ENCODE results near the gene OR2M7. TPM values are rescaled to one million over a fixed set of nuclear protein-coding genes. Genes with fewer than 3 reads are reported as not detected.

Gene OR2M7
- total RNA-seq, 1 experiment from 2014 or later: not detected

DNA sequence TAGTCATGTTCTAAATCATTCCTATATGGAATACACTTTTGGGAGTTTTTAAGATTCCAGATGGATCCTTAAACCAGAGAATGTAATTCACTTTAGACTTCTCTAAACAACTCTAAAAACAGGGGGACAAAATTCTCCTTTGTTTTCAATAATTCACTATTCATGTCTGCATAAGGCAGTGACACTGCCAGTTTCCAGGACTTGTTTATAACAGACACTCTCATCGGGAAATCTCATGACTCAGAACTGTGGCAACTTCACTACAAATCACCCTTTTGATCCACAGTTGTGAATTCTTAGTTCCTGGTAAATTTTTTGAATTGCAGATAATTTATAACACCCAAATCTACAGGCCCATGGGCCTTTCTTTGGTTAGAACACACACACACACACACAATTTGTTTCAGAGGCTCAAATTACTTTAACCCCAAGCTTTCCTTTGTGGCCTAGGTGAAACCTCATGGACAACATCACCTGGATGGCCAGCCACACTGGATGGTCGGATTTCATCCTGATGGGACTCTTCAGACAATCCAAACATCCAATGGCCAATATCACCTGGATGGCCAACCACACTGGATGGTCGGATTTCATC, 36.9 kb upstream of the OR2M7 start, which contains the start of gene OR2T4:
Gene OR2T4 (plus strand): TSS at position 545 of the 595 bp plus-strand sequence. CDS start 0 bp downstream, at position 545.
- Histone ChIP-seq H2BK120ac (ENCODE audit: low read depth, low read length, poor library complexity, severe bottlenecking) (no peak within 1 kb of the TSS), H3K79me2 (ENCODE audit: insufficient read depth, low read length) (no peaks in the 10 kb centered on the region), H3K4me2 (ENCODE audit: insufficient read depth, insufficient read length, low read length) (no peak within 1 kb of the TSS), H2BK15ac (ENCODE audit: low read depth, low read length) (no peak within 1 kb of the TSS), H3K14ac (ENCODE audit: insufficient read depth, low read length) (no peak within 1 kb of the TSS), H3K4ac (ENCODE audit: low read depth, low read length) (no peak within 1 kb of the TSS), H3K9me3 (ENCODE audit: control insufficient read depth, low read depth, low read length) (peaks cover 81% of the 10 kb centered on the region), H3K23me2 (ENCODE audit: insufficient read length, low read depth, low read length, poor library complexity, severe bottlenecking) (no peaks in the 10 kb centered on the region), H4K91ac (ENCODE audit: insufficient read length, low read depth, low read length) (no peak within 1 kb of the TSS), H3K79me1 (ENCODE audit: insufficient read depth, low read depth, low read length, poor library complexity, severe bottlenecking) (no peaks in the 10 kb centered on the region), H3T11ph (ENCODE audit: low read length) (no peak within 1 kb of the TSS), H2BK20ac (ENCODE audit: low read depth, low read length, poor library complexity, severe bottlenecking) (no peak within 1 kb of the TSS), H4K8ac (replicated peaks; ENCODE audit: insufficient read length, low read depth, low read length) (no peak within 1 kb of the TSS), H2AK5ac (ENCODE audit: insufficient read length, low read length) (no peak within 1 kb of the TSS), H4K5ac (ENCODE audit: insufficient read length, low read depth, low read length) (no peak within 1 kb of the TSS), H3K18ac (ENCODE audit: insufficient read length, low read depth, low read length) (no peak within 1 kb of the TSS), H3K27me3 (ENCODE audit: insufficient read depth, low read length) (no peaks in the 10 kb centered on the region), H2BK5ac (ENCODE audit: insufficient read length, low read length) (no peak within 1 kb of the TSS), H3K27ac (ENCODE audit: insufficient read length, low read depth, low read length) (no peak within 1 kb of the TSS), H2AFZ (ENCODE audit: low read length) (no peak within 1 kb of the TSS), H4K20me1 (ENCODE audit: control insufficient read depth, insufficient read depth, insufficient read length) (no peaks in the 10 kb centered on the region), H3K4me1 (ENCODE audit: insufficient read depth, low read length) (no peaks in the 10 kb centered on the region), H2BK12ac (ENCODE audit: insufficient read length, low read depth, low read length) (no peak within 1 kb of the TSS), H3K9ac (ENCODE audit: extremely low read depth, insufficient read length, low read length) (no peak within 1 kb of the TSS), H3K23ac (ENCODE audit: insufficient read length, low read depth, low read length) (no peak within 1 kb of the TSS), H3K56ac (ENCODE audit: insufficient read length, low read depth, low read length) (no peak within 1 kb of the TSS)
- Mint-ChIP-seq H3K4me1 (no peaks in the 10 kb centered on the region), H3K36me3 (ENCODE audit: insufficient read depth in 1 of 3, low read depth in 3 of 3) (peaks cover 0 to 30% (median 7%) of the 10 kb centered on the region in 3 experiments; a peak in 4 of 7 replicates), H3K27me3 (ENCODE audit: low read depth) (no peaks in the 10 kb centered on the region), H3K27ac (no peak within 1 kb of the TSS), H3K9me3 (peaks cover 90 to 93% of the 10 kb centered on the region in 2 experiments), H3K4me3 (no peak within 1 kb of the TSS; a peak in 1 of 5 replicates)
- WGBS (ENCODE audit: extremely low coverage, insufficient read length, low lambda C conversion rate): no CpG with 5 or more reads among the region's 3 CpGs
- TF ChIP-seq, protein P1, sequence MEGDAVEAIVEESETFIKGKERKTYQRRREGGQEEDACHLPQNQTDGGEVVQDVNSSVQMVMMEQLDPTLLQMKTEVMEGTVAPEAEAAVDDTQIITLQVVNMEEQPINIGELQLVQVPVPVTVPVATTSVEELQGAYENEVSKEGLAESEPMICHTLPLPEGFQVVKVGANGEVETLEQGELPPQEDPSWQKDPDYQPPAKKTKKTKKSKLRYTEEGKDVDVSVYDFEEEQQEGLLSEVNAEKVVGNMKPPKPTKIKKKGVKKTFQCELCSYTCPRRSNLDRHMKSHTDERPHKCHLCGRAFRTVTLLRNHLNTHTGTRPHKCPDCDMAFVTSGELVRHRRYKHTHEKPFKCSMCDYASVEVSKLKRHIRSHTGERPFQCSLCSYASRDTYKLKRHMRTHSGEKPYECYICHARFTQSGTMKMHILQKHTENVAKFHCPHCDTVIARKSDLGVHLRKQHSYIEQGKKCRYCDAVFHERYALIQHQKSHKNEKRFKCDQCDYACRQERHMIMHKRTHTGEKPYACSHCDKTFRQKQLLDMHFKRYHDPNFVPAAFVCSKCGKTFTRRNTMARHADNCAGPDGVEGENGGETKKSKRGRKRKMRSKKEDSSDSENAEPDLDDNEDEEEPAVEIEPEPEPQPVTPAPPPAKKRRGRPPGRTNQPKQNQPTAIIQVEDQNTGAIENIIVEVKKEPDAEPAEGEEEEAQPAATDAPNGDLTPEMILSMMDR (conservative IDR thresholded peaks at IDR 0.05): no peak
- no peak for DNase-seq
